HEK293 (cell line): ENCODE measurements around the gene GPR63.

Experiments
- SALL2 ChIP-seq: fragments of 450-650 bp; formaldehyde crosslinking; IDR thresholded peaks from 2 replicates; pipeline ENCODE4 v1.5.0; 2017; ENCODE audit warnings: missing biosample characterization, mild to moderate bottlenecking, missing genetic modification characterization, borderline replicate concordance
- ZNF214 ChIP-seq: fragments of 450-650 bp; formaldehyde crosslinking; IDR thresholded peaks from 2 replicates; pipeline ENCODE4 v1.5.1; 2017; ENCODE audit warnings: missing biosample characterization, mild to moderate bottlenecking, missing genetic modification characterization, borderline replicate concordance

GRCh38 chr6:96851858-96852257 is 14.6 kb upstream of the GPR63 start:
- TF ChIP-seq SALL2 (tag by site-specific recombination) (no peak), ZNF214 (tag by site-specific recombination) (no peak)
